GM12878 (cell line): ENCODE results near the gene COMMD10. TPM values are rescaled to one million over a fixed set of nuclear protein-coding genes. Genes with fewer than 3 reads are reported as not detected.

Experiments
- ATAC-seq: fragments of 200-7000 bp; cut with Tn5 transposase; 3 replicates; pipeline ENCODE4 v1.9.1; 2020; ENCODE audit warnings: mild to moderate bottlenecking, moderate library complexity
- BruUV-seq: library from RNA; stranded (reverse); fragments of 400-500 nt; replicated peaks from 2 replicates; lab custom pipeline; 2021; lab: Mats Ljungman, UMichigan
- CTCF ChIA-PET: fragments of 300-600 bp; sonication (Branson Sonifier 250); formaldehyde crosslinking; extraction: SDS; loops from one replicate; lab custom pipeline; 2021; ENCODE audit warnings: inconsistent platforms; lab: Yijun Ruan, JAX
- POLR2A ChIA-PET: fragments of 350-600 bp; formaldehyde crosslinking; extraction: SDS; loops from one replicate; lab custom pipeline; 2021; ENCODE audit warnings: inconsistent platforms; lab: Charles Lee
- RAD21 ChIA-PET: fragments of 300-600 bp; sonication (Branson Sonifier 250); formaldehyde crosslinking; loops from one replicate; lab custom pipeline; 2023; ENCODE audit warnings: antibody characterized with exemption; ENCODE audit not compliant: unreplicated experiment; lab: Charles Lee
- SMC1A ChIA-PET: fragments of 300-600 bp; sonication (Branson Sonifier 250); formaldehyde crosslinking; loops from one replicate; lab custom pipeline; 2023; ENCODE audit not compliant: unreplicated experiment, uncharacterized antibody; lab: Charles Lee
- DNase-seq: peaks from one replicate; pipeline ENCODE4 v3.0.0-alpha.2; 2011; ENCODE audit warnings: low read depth, low spot score
- FAIRE-seq: peaks from 3 replicates; lab custom pipeline; 2011; peaks lifted over from hg19 to GRCh38; lab: Jason Lieb, UNC
- H2AFZ ChIP-seq: 2 replicates; pipeline ENCODE4 v1.6.0; 2011; ENCODE audit warnings: low read depth, low read length, control low read depth; ENCODE audit not compliant: control insufficient read depth
- H3K27ac ChIP-seq: 2 replicates; pipeline ENCODE4 v1.5.1; 2011; ENCODE audit warnings: control low read depth; ENCODE audit not compliant: control insufficient read depth, insufficient read depth
- H3K27me3 ChIP-seq, 2 experiments: replicated peaks in 1 of 2; 2 replicates each; pipeline versions ENCODE4 v1.6.0 to v1.6.1; 2011; ENCODE audit warnings: low read length in 1 of 2; ENCODE audit not compliant: control insufficient read depth in 2 of 2, insufficient read depth in 2 of 2
- H3K36me3 ChIP-seq, 2 experiments: 2 replicates each; pipeline ENCODE4 v1.5.1; 2011; ENCODE audit warnings: low read length in 1 of 2; ENCODE audit not compliant: control insufficient read depth in 2 of 2, insufficient read depth in 2 of 2
- H3K4me1 ChIP-seq: 2 replicates; pipeline ENCODE4 v1.6.1; 2011; ENCODE audit warnings: mild to moderate bottlenecking, low read length, moderate library complexity, mixed read lengths; ENCODE audit not compliant: control insufficient read depth, insufficient read depth
- H3K4me2 ChIP-seq: 2 replicates; pipeline ENCODE4 v1.6.0; 2011; ENCODE audit warnings: control low read depth; ENCODE audit not compliant: control insufficient read depth, insufficient read depth
- H3K4me3 ChIP-seq: fragments of 200-600 bp; sonication (generic); 2 replicates; pipeline ENCODE4 v1.5.1; 2016
- H3K79me2 ChIP-seq: 2 replicates; pipeline ENCODE4 v1.6.0; 2011; ENCODE audit warnings: low read length; ENCODE audit not compliant: control insufficient read depth, insufficient read depth
- H3K9ac ChIP-seq: 2 replicates; pipeline ENCODE4 v1.8.0; 2011; ENCODE audit warnings: low read length, control low read depth, mixed read lengths; ENCODE audit not compliant: control insufficient read depth, insufficient read depth
- H3K9me3 ChIP-seq: replicated peaks from 3 replicates; pipeline ENCODE4 v1.5.1; 2011; ENCODE audit warnings: mild to moderate bottlenecking, low read length; ENCODE audit not compliant: control insufficient read depth, insufficient read depth
- H4K20me1 ChIP-seq: 2 replicates; pipeline ENCODE4 v1.6.0; 2011; ENCODE audit not compliant: control insufficient read depth, insufficient read depth
- RAD21 ChIP-seq: IDR thresholded peaks from 2 replicates; pipeline ENCODE4 v1.6.1; 2011; ENCODE audit warnings: mild to moderate bottlenecking, low read depth, low read length, moderate library complexity; ENCODE audit not compliant: insufficient read depth
- WGBS: methylation state at CpG from one replicate; pipeline ENCODE4 v1.1.6; 2016; ENCODE audit warnings: low lambda C conversion rate; ENCODE audit not compliant: insufficient replicate concordance, insufficient coverage; ENCODE audit errors: missing lambda C conversion rate; 5-methylcytosine and 5-hydroxymethylcytosine counted together
- in situ Hi-C: fragments of 300-500 bp; cut with MboI; formaldehyde crosslinking; loops from 9 replicates; pipeline ENCODE4 v1.14.3; 2018; ENCODE audit warnings: mixed read lengths
- intact Hi-C: fragments of 100-400 bp; cut with micrococcal nuclease; formaldehyde crosslinking; loops from one replicate; pipeline ENCODE4 v1.14.2; 2022; ENCODE audit not compliant: unreplicated experiment
- polyA plus RNA-seq, 11 experiments: library from polyadenylated mRNA; depleted of rRNA in 4 of 11; unstranded in 6 of 11; stranded (reverse) in 5 of 11; fragments of >200 nt; fragmentation: Nextera tagmentation in 4 of 11; fragmentation: Illumina TruSeq in 1 of 11; extraction: Ambion mirVana in 4 of 11; extraction: Trizol in 1 of 11; gene quantifications; 1 replicate in 1 of 11; 2 replicates in 10 of 11; pipeline versions ENCODE4 v1.2.1 to v1.2.3, GENCODE V29; 2011 to 2016; ENCODE audit warnings: inconsistent platforms in 2 of 11, missing spikeins in 2 of 11, low read depth in 1 of 11
- total RNA-seq, 4 experiments: library from RNA; depleted of rRNA in 3 of 4; stranded (reverse); fragments of >200 nt in 3 of 4; fragmentation: Illumina TruSeq in 1 of 4; extraction: Trizol in 1 of 4; gene quantifications; 2 replicates each; pipeline versions ENCODE4 v1.2.1 to v1.2.3, GENCODE V29; 2013 to 2021
- TF ChIP-seq, protein P1 (sequence below): fragments of 450-650 bp; IDR thresholded peaks from 2 replicates; pipeline ENCODE4 v1.6.1; 2016; ENCODE audit warnings: mild to moderate bottlenecking, moderate library complexity, borderline replicate concordance

COMMD10 gene
- total and polyA plus RNA-seq, 10 of the 15 experiments (the other 5 are each of a cell fraction or from before 2014, with no cell fraction given) = 19.6 to 98.7 (median 28.0) TPM

DNA sequence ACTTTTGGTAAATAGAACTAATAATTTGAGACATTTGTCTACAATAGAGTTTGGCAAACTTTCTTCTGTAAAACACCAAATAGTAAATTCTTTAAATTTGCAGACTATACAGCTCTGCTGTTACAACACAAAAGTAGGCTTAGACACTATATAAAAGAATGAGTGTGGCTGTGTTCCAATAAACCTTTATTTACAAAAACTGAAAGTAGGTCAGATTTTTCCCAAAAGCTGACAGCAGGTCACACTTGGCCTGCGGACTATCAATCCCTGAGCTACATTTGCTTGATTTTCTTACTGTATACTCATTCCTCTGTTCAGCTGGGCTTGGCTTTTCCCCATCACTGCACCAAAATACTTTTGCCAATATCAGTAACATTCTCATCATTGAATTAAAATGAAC lies 189.4 kb downstream of the COMMD10 start:
- no peaks in the 10 kb centered on the region for H3K4me1 ChIP-seq
- H3K4me3 ChIP-seq = no peak overlapping the region
- FAIRE-seq = no peak
- in situ Hi-C loops (no loop called here), intact Hi-C loops (loop anchor here (5.0 to 10.0 kb wide), 2 partner anchors 83 to 181 kb away; no protein-coding TSS in a partner anchor)
- H3K27me3 ChIP-seq = no peaks in the 10 kb centered on the region
- H3K4me2 ChIP-seq = no peak overlapping the region
- no peak for ATAC-seq
- no peak overlapping the region for H3K9ac ChIP-seq
- H3K79me2 ChIP-seq = no peaks in the 10 kb centered on the region
- DNase-seq = no peak
- peaks cover 1% of the 10 kb centered on the region for H3K9me3 ChIP-seq
- ChIA-PET CTCF (interaction anchor here (0.9 to 5.6 kb wide), 5 partner anchors 85 to 198 kb away, joined by 3 to 36 read pairs (median 6); no protein-coding TSS in a partner anchor), POLR2A (no interaction called here), RAD21 (interaction anchor here (1.3 to 4.2 kb wide), 3 partner anchors 85 to 138 kb away, joined by 4 to 37 read pairs (median 29); no protein-coding TSS in a partner anchor), SMC1A (interaction anchor here (0.9 to 4.4 kb wide), 13 partner anchors 12 to 166 kb away, joined by 3 to 49 read pairs (median 4); no protein-coding TSS in a partner anchor)
- H2AFZ ChIP-seq = no peak overlapping the region
- no TSS peak for BruUV-seq
- TF ChIP-seq, protein P1, sequence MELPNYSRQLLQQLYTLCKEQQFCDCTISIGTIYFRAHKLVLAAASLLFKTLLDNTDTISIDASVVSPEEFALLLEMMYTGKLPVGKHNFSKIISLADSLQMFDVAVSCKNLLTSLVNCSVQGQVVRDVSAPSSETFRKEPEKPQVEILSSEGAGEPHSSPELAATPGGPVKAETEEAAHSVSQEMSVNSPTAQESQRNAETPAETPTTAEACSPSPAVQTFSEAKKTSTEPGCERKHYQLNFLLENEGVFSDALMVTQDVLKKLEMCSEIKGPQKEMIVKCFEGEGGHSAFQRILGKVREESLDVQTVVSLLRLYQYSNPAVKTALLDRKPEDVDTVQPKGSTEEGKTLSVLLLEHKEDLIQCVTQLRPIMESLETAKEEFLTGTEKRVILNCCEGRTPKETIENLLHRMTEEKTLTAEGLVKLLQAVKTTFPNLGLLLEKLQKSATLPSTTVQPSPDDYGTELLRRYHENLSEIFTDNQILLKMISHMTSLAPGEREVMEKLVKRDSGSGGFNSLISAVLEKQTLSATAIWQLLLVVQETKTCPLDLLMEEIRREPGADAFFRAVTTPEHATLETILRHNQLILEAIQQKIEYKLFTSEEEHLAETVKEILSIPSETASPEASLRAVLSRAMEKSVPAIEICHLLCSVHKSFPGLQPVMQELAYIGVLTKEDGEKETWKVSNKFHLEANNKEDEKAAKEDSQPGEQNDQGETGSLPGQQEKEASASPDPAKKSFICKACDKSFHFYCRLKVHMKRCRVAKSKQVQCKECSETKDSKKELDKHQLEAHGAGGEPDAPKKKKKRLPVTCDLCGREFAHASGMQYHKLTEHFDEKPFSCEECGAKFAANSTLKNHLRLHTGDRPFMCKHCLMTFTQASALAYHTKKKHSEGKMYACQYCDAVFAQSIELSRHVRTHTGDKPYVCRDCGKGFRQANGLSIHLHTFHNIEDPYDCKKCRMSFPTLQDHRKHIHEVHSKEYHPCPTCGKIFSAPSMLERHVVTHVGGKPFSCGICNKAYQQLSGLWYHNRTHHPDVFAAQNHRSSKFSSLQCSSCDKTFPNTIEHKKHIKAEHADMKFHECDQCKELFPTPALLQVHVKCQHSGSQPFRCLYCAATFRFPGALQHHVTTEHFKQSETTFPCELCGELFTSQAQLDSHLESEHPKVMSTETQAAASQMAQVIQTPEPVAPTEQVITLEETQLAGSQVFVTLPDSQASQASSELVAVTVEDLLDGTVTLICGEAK = peak; percentile 71; the same call in 1 of the 2 replicates
- TF ChIP-seq RAD21 = no peak
- 50% methylated on average over 1 of the region's 1 CpG for WGBS
- H4K20me1 ChIP-seq = no peaks in the 10 kb centered on the region
- H3K27ac ChIP-seq = no peak overlapping the region
- H3K36me3 ChIP-seq = no peaks in the 10 kb centered on the region
